Parathyroid adenoma (tissue), 2 donors: ENCODE data around the gene ZNRD2.

Experiments
- H2AFZ ChIP-seq: fragments of 300-600 bp; sonication (generic); one replicate; pipeline ENCODE4 v1.7.0; 2017; ENCODE audit warnings: antibody characterized with exemption, mild to moderate bottlenecking
- H3K27ac ChIP-seq: fragments of 300-600 bp; sonication (generic); one replicate; pipeline ENCODE4 v1.7.0; 2017
- H3K27me3 ChIP-seq: fragments of 300-600 bp; sonication (generic); one replicate; pipeline ENCODE4 v1.7.0; 2017; ENCODE audit warnings: low read length; ENCODE audit not compliant: control insufficient read depth, insufficient read depth
- H3K36me3 ChIP-seq: fragments of 300-600 bp; sonication (generic); one replicate; pipeline ENCODE4 v1.7.0; 2017; ENCODE audit warnings: low read length; ENCODE audit not compliant: control insufficient read depth, insufficient read depth
- H3K4me1 ChIP-seq: fragments of 300-600 bp; sonication (generic); one replicate; pipeline ENCODE4 v1.7.0; 2017; ENCODE audit warnings: control low read depth
- H3K4me2 ChIP-seq: fragments of 300-600 bp; sonication (generic); one replicate; pipeline ENCODE4 v1.7.0; 2017; ENCODE audit warnings: low read length
- H3K4me3 ChIP-seq: fragments of 300-600 bp; sonication (generic); one replicate; pipeline ENCODE4 v1.7.0; 2017; ENCODE audit warnings: low read depth, low read length
- H3K79me2 ChIP-seq: fragments of 300-600 bp; sonication (generic); one replicate; pipeline ENCODE4 v1.7.0; 2017; ENCODE audit warnings: control low read depth
- H3K9ac ChIP-seq: fragments of 300-600 bp; sonication (generic); one replicate; pipeline ENCODE4 v1.7.0; 2017; ENCODE audit warnings: mild to moderate bottlenecking
- H3K9me3 ChIP-seq: fragments of 300-600 bp; sonication (generic); one replicate; pipeline ENCODE4 v1.7.0; 2017; ENCODE audit warnings: low read length; ENCODE audit not compliant: control insufficient read depth
- TF ChIP-seq, protein P1 (sequence below): fragments of 300-600 bp; sonication (generic); IDR thresholded peaks from one replicate; pipeline ENCODE4 v1.7.0; 2017; ENCODE audit warnings: antibody characterized with exemption, mild to moderate bottlenecking
- donor health status: primary hyperparathyroidism.

Gene ZNRD2

DNA sequence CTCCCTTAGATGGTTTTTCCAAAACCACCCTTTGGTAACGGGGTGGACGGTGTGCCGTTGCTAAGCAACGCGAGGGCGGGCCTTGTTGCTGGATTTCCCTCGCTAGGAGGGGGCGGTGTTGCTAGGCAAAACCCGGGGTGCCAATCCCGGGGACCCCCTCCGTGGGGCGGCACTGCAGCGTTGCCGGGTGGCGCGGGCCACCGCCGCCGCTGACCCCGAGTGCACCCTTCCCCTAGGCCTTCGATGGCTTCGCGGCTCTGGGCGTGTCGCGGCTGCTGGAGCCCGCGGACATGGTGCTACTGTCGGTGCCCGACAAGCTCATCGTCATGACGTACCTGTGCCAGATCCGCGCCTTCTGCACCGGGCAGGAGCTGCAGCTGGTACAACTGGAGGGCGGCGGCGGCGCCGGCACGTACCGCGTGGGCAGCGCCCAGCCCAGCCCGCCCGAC, 14.5 kb downstream of the ZNRD2 start:
- Histone ChIP-seq H3K27ac (no peak overlapping the region), H3K36me3 (no peaks in the 10 kb centered on the region), H3K9me3 (no peaks in the 10 kb centered on the region), H3K4me2 (no peak overlapping the region), H2AFZ (no peak overlapping the region), H3K27me3 (no peaks in the 10 kb centered on the region), H3K4me1 (no peaks in the 10 kb centered on the region), H3K4me3 (no peak overlapping the region), H3K9ac (no peak overlapping the region), H3K79me2 (no peaks in the 10 kb centered on the region)
- TF ChIP-seq, protein P1, sequence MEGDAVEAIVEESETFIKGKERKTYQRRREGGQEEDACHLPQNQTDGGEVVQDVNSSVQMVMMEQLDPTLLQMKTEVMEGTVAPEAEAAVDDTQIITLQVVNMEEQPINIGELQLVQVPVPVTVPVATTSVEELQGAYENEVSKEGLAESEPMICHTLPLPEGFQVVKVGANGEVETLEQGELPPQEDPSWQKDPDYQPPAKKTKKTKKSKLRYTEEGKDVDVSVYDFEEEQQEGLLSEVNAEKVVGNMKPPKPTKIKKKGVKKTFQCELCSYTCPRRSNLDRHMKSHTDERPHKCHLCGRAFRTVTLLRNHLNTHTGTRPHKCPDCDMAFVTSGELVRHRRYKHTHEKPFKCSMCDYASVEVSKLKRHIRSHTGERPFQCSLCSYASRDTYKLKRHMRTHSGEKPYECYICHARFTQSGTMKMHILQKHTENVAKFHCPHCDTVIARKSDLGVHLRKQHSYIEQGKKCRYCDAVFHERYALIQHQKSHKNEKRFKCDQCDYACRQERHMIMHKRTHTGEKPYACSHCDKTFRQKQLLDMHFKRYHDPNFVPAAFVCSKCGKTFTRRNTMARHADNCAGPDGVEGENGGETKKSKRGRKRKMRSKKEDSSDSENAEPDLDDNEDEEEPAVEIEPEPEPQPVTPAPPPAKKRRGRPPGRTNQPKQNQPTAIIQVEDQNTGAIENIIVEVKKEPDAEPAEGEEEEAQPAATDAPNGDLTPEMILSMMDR: no peak

- Histone ChIP-seq H3K36me3 (no peaks in the 10 kb centered on the region), H3K9ac (no peak overlapping the region), H3K9me3 (no peaks in the 10 kb centered on the region), H3K27ac (no peak overlapping the region), H3K4me1 (no peaks in the 10 kb centered on the region), H3K4me3 (no peak overlapping the region), H3K4me2 (no peak overlapping the region), H3K79me2 (no peaks in the 10 kb centered on the region), H3K27me3 (no peaks in the 10 kb centered on the region), H2AFZ (no peak overlapping the region)
- TF ChIP-seq, protein P1: no peak
These were observed 15.3 kb downstream of the ZNRD2 start for GRCh38 chr11:65585396-65586246.

DNA sequence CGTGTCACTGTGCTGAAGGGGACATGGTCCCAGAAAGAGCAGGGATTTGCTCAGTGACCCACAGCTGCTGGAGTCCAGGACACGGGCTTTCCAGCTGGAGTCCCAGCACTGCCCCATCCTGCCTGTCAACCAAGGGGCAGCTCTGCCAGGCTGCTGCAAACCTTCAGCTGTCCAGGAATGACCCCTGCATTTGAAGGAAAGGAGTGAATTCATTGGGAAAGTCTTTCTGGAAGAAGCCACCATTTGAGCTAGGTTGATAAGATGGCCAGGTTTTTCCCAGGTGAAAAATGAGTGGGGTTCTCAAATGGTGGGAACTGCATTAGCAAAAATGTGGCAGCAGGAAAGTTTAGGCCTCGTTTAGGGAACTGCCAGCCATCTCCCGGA, 16.0 kb downstream of the ZNRD2 start:
- Histone ChIP-seq H3K9ac (no peak overlapping the region), H3K4me3 (no peak overlapping the region), H3K27ac (no peak overlapping the region), H3K79me2 (no peaks in the 10 kb centered on the region), H3K27me3 (no peaks in the 10 kb centered on the region), H3K4me1 (no peaks in the 10 kb centered on the region), H3K9me3 (no peaks in the 10 kb centered on the region), H2AFZ (no peak overlapping the region), H3K4me2 (no peak overlapping the region), H3K36me3 (no peaks in the 10 kb centered on the region)
- TF ChIP-seq, protein P1: no peak

DNA sequence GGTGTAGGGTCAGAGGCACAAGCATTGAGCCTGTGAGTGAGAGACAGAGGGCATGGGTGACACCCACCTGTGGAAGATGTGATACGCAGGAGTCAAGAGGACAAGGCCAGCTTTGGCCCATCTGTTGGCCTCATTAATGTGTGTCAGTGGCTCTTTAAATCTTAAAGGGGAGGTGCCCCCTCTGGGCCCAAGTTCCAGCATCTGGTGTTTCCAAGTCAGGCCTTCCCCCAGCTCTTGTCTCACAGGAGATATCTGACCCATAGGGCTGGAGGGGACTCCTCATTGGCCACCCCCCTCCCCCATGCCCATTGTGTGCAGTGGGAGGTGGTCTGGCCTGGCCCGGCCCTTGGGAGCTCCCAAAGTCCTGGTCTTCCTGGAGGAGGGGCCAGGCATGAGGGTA, 16.4 kb downstream of the ZNRD2 start:
- no peaks in the 10 kb centered on the region for H3K27me3 ChIP-seq
- no peak overlapping the region for H3K27ac ChIP-seq
- TF ChIP-seq, protein P1: no peak
- H3K4me1 ChIP-seq: no peaks in the 10 kb centered on the region
- no peaks in the 10 kb centered on the region for H3K79me2 ChIP-seq
- no peak overlapping the region for H3K4me2 ChIP-seq
- no peak overlapping the region for H2AFZ ChIP-seq
- no peaks in the 10 kb centered on the region for H3K36me3 ChIP-seq
- no peak overlapping the region for H3K4me3 ChIP-seq
- H3K9ac ChIP-seq: no peak overlapping the region
- H3K9me3 ChIP-seq: no peaks in the 10 kb centered on the region
